Endothelial cell of umbilical vein (primary cell): Measurements from ENCODE around the gene SETBP1. TPM values are rescaled to one million over a fixed set of nuclear protein-coding genes. Genes with fewer than 3 reads are reported as not detected.

Source experiments
- BruUV-seq: library from RNA; stranded (reverse); fragments of 400-500 nt; replicated peaks from 2 replicates; lab custom pipeline; 2021; lab: Mats Ljungman, UMichigan
- CTCF ChIA-PET: fragments of 300-600, 350-600 bp; sonication (Branson Sonifier 250); formaldehyde crosslinking; loops from one replicate; lab custom pipeline; 2021; ENCODE audit warnings: antibody characterized with exemption, inconsistent platforms; lab: Charles Lee
- POLR2A ChIA-PET: fragments of 300-600, 350-600 bp; sonication (Branson Sonifier 250); formaldehyde crosslinking; loops from one replicate; lab custom pipeline; 2021; ENCODE audit warnings: antibody characterized with exemption, inconsistent platforms; lab: Charles Lee
- DNase-seq: peaks from one replicate; pipeline ENCODE4 v3.0.0-alpha.2; 2011; ENCODE audit warnings: low read depth, low spot score
- FAIRE-seq: peaks from 2 replicates; lab custom pipeline; 2011; peaks lifted over from hg19 to GRCh38; lab: Jason Lieb, UNC
- H2AFZ ChIP-seq: 2 replicates; pipeline ENCODE4 v1.6.0; 2012; ENCODE audit warnings: low read depth, low read length, control low read depth, inconsistent platforms
- H3K27ac ChIP-seq: 2 replicates; pipeline ENCODE4 v1.5.1; 2011; ENCODE audit warnings: low read depth, mild to moderate bottlenecking, control low read depth, low read length, moderate library complexity; ENCODE audit not compliant: insufficient read depth
- H3K27me3 ChIP-seq, 2 experiments: 2 replicates each; pipeline versions ENCODE4 v1.6.0 to v1.6.1; 2011; ENCODE audit warnings: low read length in 2 of 2, mixed read lengths in 1 of 2; ENCODE audit not compliant: control insufficient read depth in 2 of 2, insufficient read depth in 2 of 2
- H3K36me3 ChIP-seq, 2 experiments: 2 replicates in 1 of 2; 3 replicates in 1 of 2; pipeline ENCODE4 v1.5.1; 2011; ENCODE audit warnings: low read length in 2 of 2, mild to moderate bottlenecking in 1 of 2, moderate library complexity in 1 of 2; ENCODE audit not compliant: control insufficient read depth in 2 of 2, insufficient read depth in 2 of 2; ENCODE audit errors: extremely low read depth in 1 of 2
- H3K4me1 ChIP-seq: 3 replicates; pipeline ENCODE4 v1.5.1; 2011; ENCODE audit warnings: mild to moderate bottlenecking, low read length; ENCODE audit not compliant: control insufficient read depth, insufficient read depth; ENCODE audit errors: extremely low read depth
- H3K4me2 ChIP-seq: 2 replicates; pipeline ENCODE4 v1.6.1; 2011; ENCODE audit warnings: low read length, control low read depth, mixed read lengths; ENCODE audit not compliant: insufficient read depth
- H3K4me3 ChIP-seq, 3 experiments: fragments of 200-600 bp in 1 of 3; sonication (generic), shearing (Covaris generic) in 1 of 3; replicated peaks in 1 of 3; 2 replicates each; pipeline ENCODE4 v1.5.1; 2011 to 2016; ENCODE audit warnings: control low read depth in 3 of 3, low read length in 3 of 3, mild to moderate bottlenecking in 2 of 3, inconsistent platforms in 1 of 3, low read depth in 1 of 3, moderate library complexity in 1 of 3; ENCODE audit not compliant: insufficient read depth in 1 of 3
- H3K79me2 ChIP-seq: 2 replicates; pipeline ENCODE4 v1.6.0; 2012; ENCODE audit warnings: low read length, inconsistent platforms; ENCODE audit not compliant: control insufficient read depth, insufficient read depth
- H3K9ac ChIP-seq: replicated peaks from 2 replicates; pipeline ENCODE3; 2011; ENCODE audit warnings: low read length, control low read depth; ENCODE audit not compliant: insufficient read depth; ENCODE audit errors: extremely low read depth
- H3K9me1 ChIP-seq: replicated peaks from 3 replicates; pipeline ENCODE4 v1.6.0; 2011; ENCODE audit warnings: mild to moderate bottlenecking, low read length; ENCODE audit not compliant: control insufficient read depth, insufficient read depth; ENCODE audit errors: extremely low read depth
- H3K9me3 ChIP-seq: replicated peaks from 2 replicates; pipeline ENCODE4 v1.5.1; 2012; ENCODE audit warnings: low read length, inconsistent platforms; ENCODE audit not compliant: control insufficient read depth, insufficient read depth
- H4K20me1 ChIP-seq: replicated peaks from 2 replicates; pipeline ENCODE3; 2011; ENCODE audit warnings: mild to moderate bottlenecking, low read length; ENCODE audit not compliant: control insufficient read depth, insufficient read depth; ENCODE audit errors: extremely low read depth
- CTCF ChIP-seq, 2 donors: IDR thresholded peaks; 1 replicate in 1 of 2; 2 replicates in 1 of 2; pipeline ENCODE4 v1.5.1; 2011; ENCODE audit warnings: low read length in 2 of 2, mild to moderate bottlenecking in 2 of 2, moderate library complexity in 2 of 2, control low read depth in 1 of 2, inconsistent platforms in 1 of 2, low read depth in 1 of 2; ENCODE audit not compliant: insufficient read depth in 1 of 2; ENCODE audit errors: extremely low read depth in 1 of 2
- EZH2 ChIP-seq: IDR thresholded peaks from 2 replicates; pipeline ENCODE4 v1.6.1; 2012; ENCODE audit warnings: borderline replicate concordance, low read depth, mild to moderate bottlenecking, moderate library complexity, low read length, inconsistent platforms; ENCODE audit not compliant: severe bottlenecking
- FOS ChIP-seq: IDR thresholded peaks from 2 replicates; pipeline ENCODE4 v1.6.1; 2011; ENCODE audit warnings: mild to moderate bottlenecking, low read length, moderate library complexity, borderline replicate concordance; ENCODE audit not compliant: insufficient read depth
- GATA2 ChIP-seq: IDR thresholded peaks from 2 replicates; pipeline ENCODE4 v1.7.0; 2011; ENCODE audit warnings: low read depth, mild to moderate bottlenecking, moderate library complexity, mixed read lengths, low read length; ENCODE audit not compliant: insufficient read length, insufficient read depth
- JUN ChIP-seq: IDR thresholded peaks from 2 replicates; pipeline ENCODE4 v1.6.1; 2011; ENCODE audit warnings: borderline replicate concordance, low read depth; ENCODE audit not compliant: insufficient read length, insufficient read depth
- MAX ChIP-seq: IDR thresholded peaks from 2 replicates; pipeline ENCODE4 v1.6.1; 2011; ENCODE audit not compliant: insufficient read depth, insufficient read length
- MYC ChIP-seq: IDR thresholded peaks from one replicate; pipeline ENCODE4 v1.6.1; 2011; ENCODE audit warnings: mild to moderate bottlenecking, low read depth, low read length
- POLR2A ChIP-seq: IDR thresholded peaks from 2 replicates; pipeline ENCODE4 v1.6.1; 2012; ENCODE audit warnings: low read depth, mild to moderate bottlenecking, control low read depth, low read length
- POLR2AphosphoS5 ChIP-seq: IDR thresholded peaks from 2 replicates; pipeline ENCODE4 v1.6.1; 2012; ENCODE audit warnings: low read depth, mild to moderate bottlenecking, control low read depth, low read length, moderate library complexity; ENCODE audit not compliant: insufficient read depth
- dilution Hi-C: fragments of 300-500 bp; cut with MboI; formaldehyde crosslinking; loops from one replicate; pipeline ENCODE4 v1.15.0; 2019; ENCODE audit warnings: low sequenced_read_pairs; ENCODE audit not compliant: extremely low pct_ligation_motif_present
- intact Hi-C: fragments of 100-400 bp; cut with micrococcal nuclease; formaldehyde crosslinking; loops from one replicate; pipeline ENCODE4 v1.10.0; 2022
- polyA plus RNA-seq, 4 experiments: library from polyadenylated mRNA; depleted of rRNA in 3 of 4; stranded (reverse) in 3 of 4; unstranded in 1 of 4; fragments of >200 nt; gene quantifications; 2 replicates each; pipeline versions ENCODE4 v1.2.1 to v1.2.3, GENCODE V29; 2011 to 2012; ENCODE audit warnings: missing spikeins in 1 of 4
- total RNA-seq: library from RNA; stranded (reverse); gene quantifications from 2 replicates; pipeline ENCODE4 v1.2.3, GENCODE V29; 2021

Gene SETBP1
- total and polyA plus RNA-seq, 2 donors (not counting 3 experiments of a cell fraction or from before 2014, with no cell fraction given), result 0.76 to 3.1 TPM

GRCh38 chr18:44887227-44887631 lies 206.5 kb downstream of the SETBP1 start:
- H3K4me2 ChIP-seq, result no peak overlapping the region
- DNase-seq, result no peak
- BruUV-seq, result no TSS peak

GRCh38 chr18:44889111-44889510 lies 208.4 kb downstream of the SETBP1 start:
- Histone ChIP-seq H4K20me1 (no peaks in the 10 kb centered on the region), H3K79me2 (no peaks in the 10 kb centered on the region), H2AFZ (no peak overlapping the region), H3K4me1 (no peaks in the 10 kb centered on the region), H3K36me3 (no peaks in the 10 kb centered on the region), H3K9me1 (no peaks in the 10 kb centered on the region), H3K27me3 (no peaks in the 10 kb centered on the region), H3K4me2 (no peak overlapping the region), H3K9ac (no peak overlapping the region), H3K27ac (no peak overlapping the region), H3K4me3 (no peak overlapping the region), H3K9me3 (no peaks in the 10 kb centered on the region)
- DNase-seq (no peak), FAIRE-seq (no peak)
- BruUV-seq, result no TSS peak
- CTCF ChIA-PET, result no interaction called here
- TF ChIP-seq POLR2AphosphoS5 (no peak), EZH2 (no peak), CTCF (IDR thresholded peaks at IDR 0.05; ENCODE audit: extremely low read depth in 1 of 2, insufficient read depth in 1 of 2, low read depth in 1 of 2, low read length in 2 of 2) (no peak), POLR2A (no peak), FOS (no peak), MAX (no peak), JUN (no peak), GATA2 (no peak), MYC (no peak)
- dilution Hi-C loops, result no loop called here
- intact Hi-C loops, result no loop called here
- POLR2A ChIA-PET, result no interaction called here

More at GRCh38 chr18:44887227-44887631, 206.5 kb downstream of the SETBP1 start:
- Histone ChIP-seq H3K27ac (no peak overlapping the region), H3K79me2 (no peaks in the 10 kb centered on the region), H3K4me3 (no peak overlapping the region), H3K36me3 (no peaks in the 10 kb centered on the region), H3K9me3 (no peaks in the 10 kb centered on the region), H3K27me3 (no peaks in the 10 kb centered on the region), H3K4me1 (no peaks in the 10 kb centered on the region), H4K20me1 (no peaks in the 10 kb centered on the region), H2AFZ (no peak overlapping the region), H3K9me1 (no peaks in the 10 kb centered on the region), H3K9ac (no peak overlapping the region)
- dilution Hi-C loops (no loop called here), intact Hi-C loops (no loop called here)
- ChIA-PET POLR2A (no interaction called here), CTCF (no interaction called here)
- no peak for FAIRE-seq
- TF ChIP-seq POLR2AphosphoS5, result no peak
